ENCODE data around the gene ALG12. TPM values are rescaled to one million over a fixed set of nuclear protein-coding genes. Genes with fewer than 3 reads are reported as not detected.

Gene ALG12
- total RNA-seq, 1 experiment from 2014 or later, result 29.2 TPM

- TF ChIP-seq, protein P1, sequence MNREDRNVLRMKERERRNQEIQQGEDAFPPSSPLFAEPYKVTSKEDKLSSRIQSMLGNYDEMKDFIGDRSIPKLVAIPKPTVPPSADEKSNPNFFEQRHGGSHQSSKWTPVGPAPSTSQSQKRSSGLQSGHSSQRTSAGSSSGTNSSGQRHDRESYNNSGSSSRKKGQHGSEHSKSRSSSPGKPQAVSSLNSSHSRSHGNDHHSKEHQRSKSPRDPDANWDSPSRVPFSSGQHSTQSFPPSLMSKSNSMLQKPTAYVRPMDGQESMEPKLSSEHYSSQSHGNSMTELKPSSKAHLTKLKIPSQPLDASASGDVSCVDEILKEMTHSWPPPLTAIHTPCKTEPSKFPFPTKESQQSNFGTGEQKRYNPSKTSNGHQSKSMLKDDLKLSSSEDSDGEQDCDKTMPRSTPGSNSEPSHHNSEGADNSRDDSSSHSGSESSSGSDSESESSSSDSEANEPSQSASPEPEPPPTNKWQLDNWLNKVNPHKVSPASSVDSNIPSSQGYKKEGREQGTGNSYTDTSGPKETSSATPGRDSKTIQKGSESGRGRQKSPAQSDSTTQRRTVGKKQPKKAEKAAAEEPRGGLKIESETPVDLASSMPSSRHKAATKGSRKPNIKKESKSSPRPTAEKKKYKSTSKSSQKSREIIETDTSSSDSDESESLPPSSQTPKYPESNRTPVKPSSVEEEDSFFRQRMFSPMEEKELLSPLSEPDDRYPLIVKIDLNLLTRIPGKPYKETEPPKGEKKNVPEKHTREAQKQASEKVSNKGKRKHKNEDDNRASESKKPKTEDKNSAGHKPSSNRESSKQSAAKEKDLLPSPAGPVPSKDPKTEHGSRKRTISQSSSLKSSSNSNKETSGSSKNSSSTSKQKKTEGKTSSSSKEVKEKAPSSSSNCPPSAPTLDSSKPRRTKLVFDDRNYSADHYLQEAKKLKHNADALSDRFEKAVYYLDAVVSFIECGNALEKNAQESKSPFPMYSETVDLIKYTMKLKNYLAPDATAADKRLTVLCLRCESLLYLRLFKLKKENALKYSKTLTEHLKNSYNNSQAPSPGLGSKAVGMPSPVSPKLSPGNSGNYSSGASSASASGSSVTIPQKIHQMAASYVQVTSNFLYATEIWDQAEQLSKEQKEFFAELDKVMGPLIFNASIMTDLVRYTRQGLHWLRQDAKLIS (CRISPR knock-in tag; IDR thresholded peaks at IDR 0.05; ENCODE audit: borderline replicate concordance), result no peak
- TF ChIP-seq NFYB (CRISPR knock-in tag; conservative IDR thresholded peaks at IDR 0.05; ENCODE audit: low read depth) (no peak), ZNF219 (CRISPR knock-in tag; IDR thresholded peaks at IDR 0.05; ENCODE audit: borderline replicate concordance) (no peak), ZNF138 (CRISPR knock-in tag; conservative IDR thresholded peaks at IDR 0.05) (no peak), MXD4 (CRISPR knock-in tag; IDR thresholded peaks at IDR 0.05; ENCODE audit: borderline replicate concordance) (no peak), NFATC4 (CRISPR knock-in tag; IDR thresholded peaks at IDR 0.05) (no peak)
- TF ChIP-seq, protein P2, sequence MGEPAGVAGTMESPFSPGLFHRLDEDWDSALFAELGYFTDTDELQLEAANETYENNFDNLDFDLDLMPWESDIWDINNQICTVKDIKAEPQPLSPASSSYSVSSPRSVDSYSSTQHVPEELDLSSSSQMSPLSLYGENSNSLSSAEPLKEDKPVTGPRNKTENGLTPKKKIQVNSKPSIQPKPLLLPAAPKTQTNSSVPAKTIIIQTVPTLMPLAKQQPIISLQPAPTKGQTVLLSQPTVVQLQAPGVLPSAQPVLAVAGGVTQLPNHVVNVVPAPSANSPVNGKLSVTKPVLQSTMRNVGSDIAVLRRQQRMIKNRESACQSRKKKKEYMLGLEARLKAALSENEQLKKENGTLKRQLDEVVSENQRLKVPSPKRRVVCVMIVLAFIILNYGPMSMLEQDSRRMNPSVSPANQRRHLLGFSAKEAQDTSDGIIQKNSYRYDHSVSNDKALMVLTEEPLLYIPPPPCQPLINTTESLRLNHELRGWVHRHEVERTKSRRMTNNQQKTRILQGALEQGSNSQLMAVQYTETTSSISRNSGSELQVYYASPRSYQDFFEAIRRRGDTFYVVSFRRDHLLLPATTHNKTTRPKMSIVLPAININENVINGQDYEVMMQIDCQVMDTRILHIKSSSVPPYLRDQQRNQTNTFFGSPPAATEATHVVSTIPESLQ (CRISPR knock-in tag; IDR thresholded peaks at IDR 0.05), result no peak
- TF ChIP-seq, protein P3, sequence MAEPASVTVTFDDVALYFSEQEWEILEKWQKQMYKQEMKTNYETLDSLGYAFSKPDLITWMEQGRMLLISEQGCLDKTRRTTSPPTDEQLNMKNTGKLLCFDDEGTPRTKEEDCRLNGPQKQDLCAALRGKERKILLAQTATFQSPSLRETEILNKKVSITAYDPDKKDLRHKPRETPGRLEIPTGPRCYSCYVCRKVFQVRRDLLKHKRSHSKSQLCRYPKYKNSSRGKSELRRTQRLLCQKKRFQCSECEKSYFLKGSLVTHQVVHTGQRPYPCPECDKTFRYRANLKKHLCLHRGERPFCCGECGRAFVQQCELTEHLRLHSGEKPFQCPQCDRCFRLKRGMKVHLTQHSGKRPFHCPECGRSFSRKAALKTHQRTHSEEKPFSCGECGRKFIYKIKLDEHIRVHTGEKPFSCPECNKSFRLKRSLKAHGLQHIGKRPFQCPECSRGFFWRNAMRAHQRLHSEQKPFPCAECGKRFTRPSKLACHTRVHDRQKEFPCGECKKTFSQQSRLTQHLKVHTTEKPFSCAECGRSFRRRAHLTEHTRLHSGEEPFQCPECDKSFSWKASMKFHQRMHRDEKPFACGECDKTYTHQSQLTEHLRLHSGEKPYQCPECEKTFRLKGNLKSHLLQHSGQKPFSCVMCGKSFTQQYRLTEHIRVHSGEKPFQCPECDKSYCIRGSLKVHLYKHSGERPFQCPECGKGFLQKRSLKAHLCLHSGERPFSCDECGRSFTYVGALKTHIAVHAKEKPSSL (CRISPR knock-in tag; conservative IDR thresholded peaks at IDR 0.05), result no peak
- Mint-ChIP-seq H3K4me3 (no peak overlapping the region), H3K4me1 (peaks cover 8% of the 10 kb centered on the region), H3K27me3 (ENCODE audit: low read depth) (no peaks in the 10 kb centered on the region), H3K27ac (no peak overlapping the region), H3K9me3 (no peaks in the 10 kb centered on the region), H3K36me3 (no peaks in the 10 kb centered on the region)
- ATAC-seq (no peak), DNase-seq (ENCODE audit: low spot score) (no peak)
- ChIA-PET CTCF (no interaction called here), POLR2A (no interaction called here)
Measured at GRCh38 chr22:49948958-49949913, 31.0 kb upstream of the ALG12 start.

- H3K36me3 Mint-ChIP-seq, result no peaks in the 10 kb centered on the region
- TF ChIP-seq RELA (CRISPR knock-in tag; IDR thresholded peaks at IDR 0.05; ENCODE audit: borderline replicate concordance), result no peak
- no peak for TF ChIP-seq TCF7 (CRISPR knock-in tag; IDR thresholded peaks at IDR 0.05; ENCODE audit: low read depth)
- H3K27me3 Mint-ChIP-seq (ENCODE audit: low read depth), result no peaks in the 10 kb centered on the region
- ATAC-seq (no peak), DNase-seq (ENCODE audit: low spot score) (no peak)
- CTCF ChIA-PET, result interaction anchor here (1.2 to 2.3 kb wide), 3 partner anchors 32 to 45 kb away, joined by 3 to 11 read pairs (median 4); no protein-coding TSS in a partner anchor
- no peak overlapping the region for H3K4me3 Mint-ChIP-seq
- POLR2A ChIA-PET, result no interaction called here
- H3K9me3 Mint-ChIP-seq, result no peaks in the 10 kb centered on the region
- no peak overlapping the region for H3K27ac Mint-ChIP-seq
- H3K4me1 Mint-ChIP-seq, result peaks cover 8% of the 10 kb centered on the region
Measured at GRCh38 chr22:49948116-49948957, 30.1 kb upstream of the ALG12 start.

DNA sequence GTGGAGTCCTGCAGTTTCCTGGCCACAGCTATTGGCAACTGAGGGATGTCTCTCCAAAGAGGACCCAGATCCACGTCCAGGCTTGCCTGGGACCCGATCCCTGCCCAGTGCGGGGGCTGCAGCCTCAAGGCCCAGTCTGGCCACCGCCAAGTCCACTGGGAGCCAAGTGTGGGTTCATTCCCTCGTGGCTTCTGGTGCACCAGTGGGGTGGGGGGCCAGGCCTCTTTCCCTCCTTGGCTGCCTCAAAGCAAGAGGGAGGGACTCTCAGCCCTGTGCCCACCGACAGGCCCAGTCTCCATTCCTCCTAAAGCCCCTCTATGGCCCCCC lies 29.0 kb upstream of the ALG12 start:
- CTCF ChIA-PET, result interaction anchor here (1.2 to 2.3 kb wide), 4 partner anchors 12 to 83 kb away, joined by 4 to 11 read pairs (median 8); no protein-coding TSS in a partner anchor
- Mint-ChIP-seq H3K4me3 (no peak overlapping the region), H3K27me3 (ENCODE audit: low read depth) (no peaks in the 10 kb centered on the region), H3K9me3 (no peaks in the 10 kb centered on the region), H3K27ac (no peak overlapping the region), H3K36me3 (no peaks in the 10 kb centered on the region), H3K4me1 (peaks cover 8% of the 10 kb centered on the region)
- DNase-seq (ENCODE audit: low spot score) (no peak), ATAC-seq (no peak)
- TF ChIP-seq ESRRA (CRISPR knock-in tag; IDR thresholded peaks at IDR 0.05; ENCODE audit: borderline replicate concordance), result no peak
- POLR2A ChIA-PET, result no interaction called here

Measured in WTC11 (cell line).